GM12801 (cell line): Measurements from ENCODE around the gene DYRK3.

Experiments used
- CTCF ChIP-seq: IDR thresholded peaks from one replicate; pipeline ENCODE4 v1.5.1; 2011; ENCODE audit warnings: control low read depth; ENCODE audit not compliant: insufficient read length; ENCODE audit errors: extremely low read depth

Gene DYRK3

GRCh38 chr1:206672844-206673758 is 37.8 kb downstream of the DYRK3 start:
- no peak for TF ChIP-seq CTCF

GRCh38 chr1:206674236-206674635 is 38.9 kb downstream of the DYRK3 start:
- no peak for TF ChIP-seq CTCF

GRCh38 chr1:206674745-206675175 is 39.4 kb downstream of the DYRK3 start:
- no peak for TF ChIP-seq CTCF

GRCh38 chr1:206676499-206676898 is 41.2 kb downstream of the DYRK3 start:
- no peak for TF ChIP-seq CTCF

- TF ChIP-seq CTCF, result no peak
Observed at GRCh38 chr1:206678490-206678889, 43.2 kb downstream of the DYRK3 start.

GRCh38 chr1:206679738-206680211 is 44.4 kb downstream of the DYRK3 start:
- no peak for TF ChIP-seq CTCF

GRCh38 chr1:206680279-206680678 is 44.9 kb downstream of the DYRK3 start:
- no peak for TF ChIP-seq CTCF
